Heart left ventricle (tissue), 13 donors: ENCODE measurements around the gene ZNF217.

Source experiments
- CTCF ChIP-seq, 12 donors: fragments of 200-600 bp; sonication (generic) in 4 of 12; IDR thresholded peaks; one replicate each; pipeline versions ENCODE4 v1.5.0 to v1.8.0; 2018 to 2022; ENCODE audit warnings: antibody characterized with exemption in 12 of 12, mild to moderate bottlenecking in 5 of 12
- POLR2A ChIP-seq, 2 donors: fragments of 450-650 bp; IDR thresholded peaks; one replicate each; pipeline ENCODE4 v1.6.1; 2017; ENCODE audit warnings: antibody characterized with exemption in 2 of 2, mild to moderate bottlenecking in 2 of 2, moderate library complexity in 2 of 2
- donor health status: ischemic (EF 13 %, LVEDD 7.1; RV severe dilation, severe dysfunction).
- donor health status: DM: no; HTN: yes; CAD: no.
- donor health status: DM: no; HTN: no; CAD: no.
- donor health status: ischemic (EF 25% LVEDD 6.9; RV normal size, moderate dysfunction).
- donor health status: ischemic (EF 25% LVEDD 5.7; RV mildly dilated, moderate dysfunction).
- donor health status: ischemic (EF 35%, LVEDD 5.7; RV mildly dilated, moderate dysfunction).
- donor health status: nonischemic (EF 11% LVEDD 7.7; RV severe dilation, severe dysfunction).
- donor health status: DM: yes; HTN: yes; CAD: no.
- donor health status: PGD.
- donor health status: ischemic (EF 29% LVEDD 5.4; RV normal size, mild dysfunction).
- donor health status: nonischemic (EF 23%, LVEDD 6.1; RV moderate dilation, normal function).

DNA sequence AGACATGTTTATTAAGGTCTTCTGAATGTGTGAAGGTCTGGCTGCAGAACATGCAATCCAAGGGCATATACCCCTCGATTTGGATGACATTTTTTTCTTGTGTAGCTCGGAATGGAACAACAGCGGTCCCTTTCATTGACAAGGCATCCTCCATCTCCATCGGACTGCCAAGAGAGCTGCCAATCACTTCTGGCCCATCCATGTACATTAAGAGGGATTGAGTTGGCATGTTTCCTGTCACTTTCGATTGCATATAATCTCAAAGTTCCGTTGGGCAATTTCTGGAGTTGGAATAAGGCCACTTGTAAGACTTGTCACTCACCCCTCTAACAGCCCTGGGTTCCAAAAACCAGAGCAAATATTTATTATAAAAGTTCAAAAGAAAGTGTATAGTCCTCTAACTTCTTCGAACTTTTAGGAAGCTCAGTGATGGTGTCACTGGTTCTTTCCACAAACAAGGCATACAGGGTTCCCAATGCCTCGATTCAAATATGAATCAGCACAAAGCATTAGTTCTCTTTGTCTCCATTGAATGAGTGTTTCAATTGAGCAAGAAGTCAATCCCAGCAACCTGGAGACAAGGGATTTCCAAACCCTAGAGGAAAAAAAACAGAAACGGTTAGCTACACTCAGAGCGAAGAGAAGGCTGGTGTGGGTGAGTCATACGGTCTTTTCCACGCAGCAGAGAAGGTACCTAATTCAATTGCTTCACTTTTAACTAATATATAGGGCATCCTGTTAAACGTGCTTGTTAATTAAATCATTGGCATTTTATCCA lies 10.9 kb downstream of the ZNF217 start:
- no peak for TF ChIP-seq CTCF (IDR thresholded peaks at IDR 0.05)
- no peak for TF ChIP-seq POLR2A (IDR thresholded peaks at IDR 0.05)
